HL-60 (cell line): Measurements from ENCODE around the gene SH3PXD2A.

ENCODE experiments used
- GABPA ChIP-seq: IDR thresholded peaks from 2 replicates; pipeline ENCODE4 v1.6.1; 2012; ENCODE audit warnings: low read depth
- POLR2AphosphoS5 ChIP-seq: IDR thresholded peaks from 2 replicates; pipeline ENCODE4 v1.6.1; 2012; ENCODE audit warnings: low read depth
- TF ChIP-seq, protein P1 (sequence below): IDR thresholded peaks from one replicate; pipeline ENCODE4 v1.5.1; 2011; ENCODE audit warnings: low read length, control low read depth, inconsistent platforms; ENCODE audit not compliant: insufficient read depth
- TF ChIP-seq, protein P2 (sequence below): IDR thresholded peaks from 2 replicates; pipeline ENCODE4 v1.6.1; 2012; ENCODE audit warnings: low read depth; ENCODE audit not compliant: insufficient replicate concordance

DNA sequence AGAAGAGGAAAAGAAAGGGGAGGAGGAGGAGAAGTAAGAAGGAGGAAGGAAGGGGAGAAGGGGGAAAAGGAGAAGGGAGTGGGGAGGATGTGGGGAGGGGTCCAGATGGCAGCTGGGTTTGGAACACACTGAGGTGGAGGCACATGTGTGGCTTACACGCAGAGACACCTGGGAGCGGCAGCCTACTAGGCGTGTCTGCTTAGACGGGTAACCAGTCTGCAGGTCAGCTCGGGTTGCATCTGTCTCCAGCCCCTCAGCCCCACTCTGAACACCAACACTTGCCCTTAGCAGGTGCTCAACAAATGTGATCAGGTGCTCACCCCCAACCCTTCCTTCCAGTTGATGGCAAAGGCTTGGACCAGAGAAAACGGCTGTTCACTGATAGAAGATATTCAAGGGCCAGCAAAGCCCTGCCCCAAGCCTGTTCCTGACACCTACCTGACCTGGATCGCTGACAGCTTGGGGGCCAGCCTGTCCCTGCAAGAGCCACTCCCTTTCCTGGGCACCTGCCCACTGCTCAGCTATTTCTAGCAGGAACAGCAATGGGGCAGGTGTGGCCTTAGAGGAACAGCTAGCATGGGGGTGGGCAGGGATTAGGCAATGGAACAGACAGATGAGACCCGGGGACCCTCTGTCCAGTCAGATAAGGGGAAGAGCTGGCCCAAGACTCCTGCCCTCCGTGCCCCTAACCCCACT, 70.5 kb downstream of the SH3PXD2A start:
- TF ChIP-seq, protein P1, sequence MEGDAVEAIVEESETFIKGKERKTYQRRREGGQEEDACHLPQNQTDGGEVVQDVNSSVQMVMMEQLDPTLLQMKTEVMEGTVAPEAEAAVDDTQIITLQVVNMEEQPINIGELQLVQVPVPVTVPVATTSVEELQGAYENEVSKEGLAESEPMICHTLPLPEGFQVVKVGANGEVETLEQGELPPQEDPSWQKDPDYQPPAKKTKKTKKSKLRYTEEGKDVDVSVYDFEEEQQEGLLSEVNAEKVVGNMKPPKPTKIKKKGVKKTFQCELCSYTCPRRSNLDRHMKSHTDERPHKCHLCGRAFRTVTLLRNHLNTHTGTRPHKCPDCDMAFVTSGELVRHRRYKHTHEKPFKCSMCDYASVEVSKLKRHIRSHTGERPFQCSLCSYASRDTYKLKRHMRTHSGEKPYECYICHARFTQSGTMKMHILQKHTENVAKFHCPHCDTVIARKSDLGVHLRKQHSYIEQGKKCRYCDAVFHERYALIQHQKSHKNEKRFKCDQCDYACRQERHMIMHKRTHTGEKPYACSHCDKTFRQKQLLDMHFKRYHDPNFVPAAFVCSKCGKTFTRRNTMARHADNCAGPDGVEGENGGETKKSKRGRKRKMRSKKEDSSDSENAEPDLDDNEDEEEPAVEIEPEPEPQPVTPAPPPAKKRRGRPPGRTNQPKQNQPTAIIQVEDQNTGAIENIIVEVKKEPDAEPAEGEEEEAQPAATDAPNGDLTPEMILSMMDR: no peak
- TF ChIP-seq POLR2AphosphoS5: no peak
- TF ChIP-seq, protein P2, sequence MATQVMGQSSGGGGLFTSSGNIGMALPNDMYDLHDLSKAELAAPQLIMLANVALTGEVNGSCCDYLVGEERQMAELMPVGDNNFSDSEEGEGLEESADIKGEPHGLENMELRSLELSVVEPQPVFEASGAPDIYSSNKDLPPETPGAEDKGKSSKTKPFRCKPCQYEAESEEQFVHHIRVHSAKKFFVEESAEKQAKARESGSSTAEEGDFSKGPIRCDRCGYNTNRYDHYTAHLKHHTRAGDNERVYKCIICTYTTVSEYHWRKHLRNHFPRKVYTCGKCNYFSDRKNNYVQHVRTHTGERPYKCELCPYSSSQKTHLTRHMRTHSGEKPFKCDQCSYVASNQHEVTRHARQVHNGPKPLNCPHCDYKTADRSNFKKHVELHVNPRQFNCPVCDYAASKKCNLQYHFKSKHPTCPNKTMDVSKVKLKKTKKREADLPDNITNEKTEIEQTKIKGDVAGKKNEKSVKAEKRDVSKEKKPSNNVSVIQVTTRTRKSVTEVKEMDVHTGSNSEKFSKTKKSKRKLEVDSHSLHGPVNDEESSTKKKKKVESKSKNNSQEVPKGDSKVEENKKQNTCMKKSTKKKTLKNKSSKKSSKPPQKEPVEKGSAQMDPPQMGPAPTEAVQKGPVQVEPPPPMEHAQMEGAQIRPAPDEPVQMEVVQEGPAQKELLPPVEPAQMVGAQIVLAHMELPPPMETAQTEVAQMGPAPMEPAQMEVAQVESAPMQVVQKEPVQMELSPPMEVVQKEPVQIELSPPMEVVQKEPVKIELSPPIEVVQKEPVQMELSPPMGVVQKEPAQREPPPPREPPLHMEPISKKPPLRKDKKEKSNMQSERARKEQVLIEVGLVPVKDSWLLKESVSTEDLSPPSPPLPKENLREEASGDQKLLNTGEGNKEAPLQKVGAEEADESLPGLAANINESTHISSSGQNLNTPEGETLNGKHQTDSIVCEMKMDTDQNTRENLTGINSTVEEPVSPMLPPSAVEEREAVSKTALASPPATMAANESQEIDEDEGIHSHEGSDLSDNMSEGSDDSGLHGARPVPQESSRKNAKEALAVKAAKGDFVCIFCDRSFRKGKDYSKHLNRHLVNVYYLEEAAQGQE: no peak
- TF ChIP-seq GABPA: no peak
